CD4-positive, alpha-beta T cell treated with Interleukin-15 for 4 hours (primary cell): ENCODE data around the gene KERA.
"Not testable (repeated sequence)": the region's sequence is repeated elsewhere in the genome, so short reads cannot be mapped to it uniquely, and the experiment has no call there.

Experiments
- DNase-seq: peaks from one replicate; pipeline ENCODE4 v3.0.0-alpha.2; 2020; ENCODE audit warnings: low spot score

KERA gene

DNA sequence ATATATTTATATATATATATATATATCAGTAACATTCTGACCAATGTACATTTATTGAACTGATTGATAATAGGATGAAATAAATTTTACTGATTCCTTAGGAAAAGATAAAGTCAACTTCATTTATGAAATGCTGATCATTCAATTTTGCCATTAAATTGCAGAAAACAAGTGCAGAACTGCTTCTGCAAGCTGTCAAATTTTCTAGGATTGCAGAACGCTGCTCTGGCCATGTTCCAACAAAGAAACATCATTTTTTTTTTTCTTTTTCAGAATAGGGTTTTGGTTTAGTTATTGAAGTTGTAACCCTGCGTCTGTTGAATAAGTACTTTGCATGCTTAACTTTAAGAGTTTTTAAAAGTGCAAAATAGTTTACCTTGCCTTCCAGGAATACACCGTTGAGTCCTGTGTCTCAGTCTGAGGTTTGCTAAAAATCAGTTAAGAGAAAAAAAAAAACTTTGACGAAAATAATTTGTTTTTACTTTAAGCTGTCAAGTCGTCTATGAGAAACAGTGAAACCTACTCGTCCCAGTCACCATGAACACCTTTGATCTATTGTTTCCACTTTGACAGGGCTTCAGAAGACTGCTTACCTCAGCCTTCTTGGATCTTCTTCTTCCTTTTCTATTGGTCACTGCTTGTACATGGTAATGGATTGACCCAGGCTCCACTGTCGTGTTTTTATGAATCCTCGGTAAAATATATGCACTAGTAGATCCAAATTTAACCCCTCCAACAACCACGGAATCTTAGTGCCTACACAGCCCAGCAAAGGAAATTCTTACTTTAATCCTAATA lies at the start of gene KERA:
Gene KERA (minus strand): TSS at position 657 of the 798 bp plus-strand sequence. CDS start 1,743 bp downstream, outside the sequence.
- DNase-seq, result no peak

DNA sequence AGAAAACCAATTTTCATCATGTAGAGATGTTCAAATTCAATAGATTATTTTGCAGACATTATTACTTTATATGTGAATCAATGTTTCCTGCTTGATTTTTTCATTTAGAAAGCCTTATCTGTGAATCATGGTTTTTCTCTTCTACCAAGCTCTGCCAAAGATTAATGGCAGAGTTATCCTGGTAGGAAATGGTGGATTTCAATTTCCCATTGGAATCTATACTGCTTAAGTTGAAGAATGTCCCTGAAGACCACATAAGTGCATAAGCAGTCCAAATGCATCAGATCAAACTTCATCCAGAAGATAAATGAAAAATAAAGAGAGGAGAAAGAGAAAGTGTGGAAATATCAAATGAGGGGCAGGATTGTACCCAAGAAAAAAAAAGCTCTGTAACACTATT lies 48.5 kb upstream of the KERA start:
- DNase-seq, result no peak

- no peak for DNase-seq
Measured at GRCh38 chr12:91105807-91106206, 48.0 kb upstream of the KERA start.

- DNase-seq, result no peak
Measured at GRCh38 chr12:91104812-91105466, 47.1 kb upstream of the KERA start.

- no peak for DNase-seq
Measured at GRCh38 chr12:91103624-91104023, 45.8 kb upstream of the KERA start.

- no peak for DNase-seq
Measured at GRCh38 chr12:91103101-91103500, 45.3 kb upstream of the KERA start.

- no peak for DNase-seq
Measured at GRCh38 chr12:91100906-91101305, 43.1 kb upstream of the KERA start.

DNA sequence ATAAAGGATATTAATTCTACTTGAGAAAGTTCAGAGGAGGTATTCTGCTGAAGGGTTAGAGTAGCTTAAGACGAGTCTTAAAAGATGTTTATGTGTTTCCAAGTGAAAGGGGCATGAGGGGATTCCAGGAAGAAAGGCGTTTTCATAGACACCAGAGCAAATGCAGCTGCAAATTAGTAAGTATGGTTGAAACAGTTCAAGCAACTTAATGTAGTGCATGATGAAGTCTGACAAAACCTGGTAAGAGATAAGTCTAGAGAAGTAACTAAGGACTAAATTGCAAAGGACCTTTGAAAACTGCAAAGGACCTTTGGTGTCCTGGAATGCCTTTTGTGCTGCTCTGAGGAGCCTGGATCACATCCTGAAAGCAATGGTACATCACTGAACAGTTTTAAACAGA lies 42.0 kb upstream of the KERA start:
- no peak for DNase-seq

DNA sequence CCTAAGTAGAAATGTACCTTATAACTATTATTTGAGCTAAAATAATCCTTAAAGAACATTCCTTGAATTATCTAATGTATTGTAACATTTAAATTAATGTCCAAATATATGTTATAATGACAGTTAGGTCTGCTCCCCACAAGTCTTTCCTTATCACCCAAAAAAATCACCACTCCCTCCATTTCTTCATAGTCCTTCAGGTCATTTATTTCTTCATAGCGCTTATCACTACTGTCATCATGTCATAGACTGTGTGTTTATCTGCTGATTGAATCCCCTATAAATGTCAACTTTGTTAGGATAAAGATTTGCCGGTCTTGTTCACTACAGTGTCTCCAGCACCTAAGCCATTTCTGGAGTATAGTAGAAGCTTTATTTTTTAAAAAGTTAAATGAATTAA lies 41.5 kb upstream of the KERA start:
- DNase-seq, result no peak

DNA sequence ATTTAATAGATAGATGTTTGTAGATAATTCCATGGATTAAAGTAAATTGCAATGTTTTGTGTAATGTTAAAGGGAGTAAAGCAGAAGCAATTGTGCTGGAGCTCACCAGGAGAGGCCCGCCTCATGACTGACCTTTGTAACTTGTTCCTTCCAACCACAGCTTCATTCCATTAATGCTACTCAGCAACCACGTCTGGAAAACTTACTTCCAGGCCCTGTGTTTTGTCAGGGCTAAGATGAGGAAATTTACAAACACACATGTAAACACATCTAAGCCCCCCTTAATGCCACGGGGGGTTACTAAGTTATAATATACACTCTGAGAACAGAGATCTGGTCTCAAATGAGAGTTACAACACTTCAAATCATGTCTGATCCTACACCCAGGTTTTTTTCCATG lies 41.1 kb upstream of the KERA start:
- DNase-seq, result no peak

- no peak for DNase-seq
Measured at GRCh38 chr12:91098461-91098860, 40.6 kb upstream of the KERA start.

DNA sequence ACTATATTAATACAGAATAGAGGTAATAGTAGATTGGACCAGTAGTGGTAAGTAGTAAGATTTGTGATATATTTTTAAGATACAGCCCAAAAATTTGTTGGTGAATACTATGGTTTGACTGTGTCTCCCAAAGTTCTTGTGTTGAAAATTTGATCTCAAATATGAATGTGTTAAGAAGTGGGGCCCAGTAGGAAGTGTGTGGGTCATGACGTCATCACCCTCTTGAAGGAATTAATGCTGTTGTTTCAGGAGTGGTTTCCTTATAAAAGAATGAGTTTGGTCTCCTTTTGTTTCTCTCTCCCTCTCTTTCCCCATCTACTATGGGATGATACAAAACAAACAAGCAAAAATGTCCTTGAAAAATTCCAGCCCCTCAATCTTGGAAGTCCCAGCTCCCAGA lies 37.1 kb upstream of the KERA start:
- no peak for DNase-seq

DNA sequence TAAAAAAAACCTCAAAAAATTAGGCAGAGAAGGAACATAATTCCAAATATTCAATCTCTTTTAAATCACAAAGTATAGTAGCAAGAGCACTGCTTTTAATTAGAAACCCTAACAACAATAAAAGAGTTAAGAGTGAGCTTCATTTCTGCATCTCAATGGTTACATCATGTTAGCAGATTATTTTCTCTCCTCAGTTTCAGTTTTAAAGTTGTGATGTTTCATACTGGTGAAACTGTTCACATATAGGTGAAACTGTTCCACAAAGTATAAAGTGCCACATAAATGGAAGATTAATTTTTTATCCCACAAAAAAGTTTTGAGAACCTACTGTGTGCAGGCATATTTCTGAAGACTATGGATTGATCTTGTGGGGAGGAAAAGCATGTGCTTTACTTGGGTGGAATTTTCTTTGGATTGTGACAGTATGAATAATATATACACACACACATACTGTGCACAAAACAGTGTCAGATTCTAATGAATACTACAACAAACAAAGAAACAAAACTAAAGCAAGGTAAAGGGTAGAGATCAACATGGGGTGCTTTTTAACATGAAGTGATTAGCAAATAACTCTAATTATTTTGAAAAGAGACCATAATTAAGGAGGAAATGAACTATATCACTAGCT lies 36.3 kb upstream of the KERA start:
- DNase-seq, result no peak

- no peak for DNase-seq
Measured at GRCh38 chr12:91093341-91093740, 35.5 kb upstream of the KERA start.

DNA sequence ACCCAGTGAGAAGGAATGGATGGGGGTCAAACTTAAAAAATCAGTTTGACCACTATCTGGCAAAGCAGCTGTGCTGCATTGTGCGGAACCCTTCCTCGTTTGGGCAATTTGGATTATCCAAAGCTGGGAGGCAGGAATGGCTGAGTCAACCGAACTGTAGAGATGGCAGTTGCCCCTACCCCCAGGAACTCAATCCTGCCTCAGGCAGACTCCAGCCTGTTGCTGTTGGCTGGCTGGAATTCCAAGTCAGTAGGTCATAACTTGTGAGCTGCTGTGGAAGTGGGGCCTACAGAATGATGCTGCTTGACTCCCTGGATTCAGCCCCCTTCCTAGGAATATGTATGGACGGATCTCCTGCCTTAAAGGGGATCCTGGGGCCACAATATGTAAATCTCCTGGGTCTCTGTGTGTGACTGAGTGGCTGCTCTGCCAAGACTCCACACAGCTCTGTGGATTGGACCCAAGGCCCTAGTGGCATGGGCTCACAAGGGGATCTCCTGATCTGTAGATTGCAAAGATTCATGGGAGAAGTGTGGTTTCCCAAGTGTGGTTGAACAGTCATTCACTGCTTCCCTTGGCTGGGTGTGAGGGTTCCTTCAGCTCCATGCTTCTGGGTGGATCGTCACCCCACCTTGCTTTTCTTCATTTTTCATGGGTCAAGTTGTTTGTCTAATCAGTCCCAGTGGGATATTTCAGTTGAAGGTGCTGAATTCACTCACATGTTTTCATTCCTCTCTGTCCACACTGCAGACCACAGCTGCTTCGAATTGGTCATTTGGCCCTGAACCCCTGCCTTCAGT lies 34.3 kb upstream of the KERA start:
- no peak for DNase-seq

DNA sequence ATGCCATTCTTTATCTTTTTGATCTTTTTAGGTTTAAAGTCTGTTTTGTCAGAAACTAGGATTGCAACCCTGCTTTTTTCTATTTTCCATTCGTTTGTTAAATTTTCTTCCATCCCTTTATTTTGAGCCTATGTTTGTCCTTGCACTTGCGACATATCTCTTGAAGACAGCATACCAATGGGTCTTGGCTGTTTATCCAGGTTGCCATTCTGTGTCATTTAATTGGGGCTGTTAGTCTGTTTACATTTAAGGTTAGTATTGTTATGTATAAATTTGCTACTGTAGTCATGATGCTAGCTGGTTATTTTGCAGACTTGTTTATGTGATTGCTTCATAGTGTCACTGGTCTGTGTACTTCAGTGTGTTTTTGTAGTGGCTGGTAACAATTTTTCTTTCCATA lies 32.1 kb upstream of the KERA start:
- not testable (repeated sequence) for DNase-seq

DNA sequence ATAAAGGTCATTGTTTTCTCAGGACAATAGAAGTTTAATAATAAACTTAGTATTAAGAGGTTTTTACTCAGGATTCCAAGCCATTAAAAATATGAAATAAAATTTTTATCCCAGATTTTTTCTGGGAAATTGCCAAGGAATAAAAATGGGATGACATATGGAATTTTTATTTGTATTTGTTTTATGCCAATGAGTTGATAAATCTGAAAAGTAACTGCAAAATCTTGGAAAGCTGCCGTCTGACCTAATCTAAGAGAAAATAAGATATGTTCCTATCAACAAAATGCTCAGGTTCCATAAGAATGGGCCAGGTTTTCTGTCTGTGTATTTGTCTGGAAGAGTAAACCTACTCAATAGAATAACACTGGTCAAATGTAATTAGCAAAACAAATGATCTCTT lies 22.2 kb upstream of the KERA start:
- DNase-seq, result no peak

DNA sequence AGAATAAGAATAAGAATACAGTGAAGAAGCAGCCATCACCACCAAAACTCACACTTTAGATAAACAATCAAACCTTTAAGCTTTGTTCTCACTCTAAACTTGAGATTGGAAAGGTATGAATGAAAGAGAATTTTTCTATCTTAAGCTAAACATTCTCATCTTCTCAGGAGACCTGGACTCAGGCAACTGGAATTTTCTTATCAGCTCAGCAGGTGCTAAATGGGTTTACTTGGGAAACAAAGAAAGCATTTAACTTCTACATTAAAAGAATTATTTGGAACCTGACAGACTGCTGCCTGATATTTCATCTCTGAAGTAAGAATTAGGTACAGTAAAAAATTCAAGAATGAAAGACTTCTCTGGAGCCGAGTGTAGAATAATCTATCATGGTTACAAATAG lies 20.7 kb upstream of the KERA start:
- no peak for DNase-seq

DNA sequence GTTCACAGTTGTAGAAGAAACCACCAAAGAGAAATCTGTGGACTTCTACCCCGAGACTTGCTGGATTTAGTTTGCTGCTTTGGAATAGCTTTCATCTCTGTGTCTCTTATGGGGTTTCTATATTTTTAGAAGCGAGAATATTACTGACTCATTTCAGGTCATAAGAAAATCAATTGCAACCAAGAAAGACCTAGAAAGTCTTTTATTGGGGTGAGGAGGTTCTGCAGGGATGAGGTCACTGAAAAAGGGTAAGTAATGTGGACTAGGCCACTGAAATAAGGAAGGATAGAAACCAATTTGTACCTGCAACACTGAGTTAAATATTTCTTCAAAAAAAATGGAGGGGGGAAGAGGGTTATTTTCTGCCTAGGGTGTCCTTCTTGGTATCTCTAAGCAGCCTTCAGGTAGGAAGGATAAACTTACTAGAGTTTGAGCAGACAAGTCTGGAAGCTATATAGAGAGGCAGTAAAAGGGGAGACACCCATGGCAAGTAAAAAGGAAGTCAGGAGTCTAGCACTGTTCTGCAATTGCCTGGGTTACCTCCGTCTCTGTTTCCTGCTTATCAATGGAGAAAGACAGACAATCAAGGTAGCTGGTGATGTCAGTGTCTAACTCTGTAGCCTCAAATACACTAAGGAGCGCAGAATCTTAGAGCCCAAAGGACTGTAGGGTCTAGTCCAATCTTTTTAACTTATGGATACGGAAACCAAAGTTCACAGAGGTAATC lies 19.6 kb upstream of the KERA start:
- DNase-seq, result no peak

DNA sequence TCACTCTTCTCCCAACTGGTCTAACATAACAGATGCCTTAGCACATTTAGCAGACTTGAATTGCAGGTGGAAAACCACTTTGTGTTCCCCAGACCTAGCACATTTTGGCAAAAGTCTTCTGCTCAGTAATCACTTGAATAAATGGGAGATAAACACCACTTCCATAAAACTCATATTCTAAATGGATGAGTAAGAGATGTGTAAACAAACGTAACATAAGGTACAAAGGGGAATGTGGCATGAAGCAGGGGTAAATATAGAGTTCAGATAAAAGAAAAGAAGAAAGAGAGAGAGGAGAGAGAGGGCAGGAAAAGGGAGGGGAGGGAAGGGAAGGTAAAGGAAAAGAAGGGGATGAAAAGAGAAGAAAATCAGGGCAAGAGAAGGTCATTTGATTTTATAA lies 17.0 kb upstream of the KERA start:
- DNase-seq, result no peak

DNA sequence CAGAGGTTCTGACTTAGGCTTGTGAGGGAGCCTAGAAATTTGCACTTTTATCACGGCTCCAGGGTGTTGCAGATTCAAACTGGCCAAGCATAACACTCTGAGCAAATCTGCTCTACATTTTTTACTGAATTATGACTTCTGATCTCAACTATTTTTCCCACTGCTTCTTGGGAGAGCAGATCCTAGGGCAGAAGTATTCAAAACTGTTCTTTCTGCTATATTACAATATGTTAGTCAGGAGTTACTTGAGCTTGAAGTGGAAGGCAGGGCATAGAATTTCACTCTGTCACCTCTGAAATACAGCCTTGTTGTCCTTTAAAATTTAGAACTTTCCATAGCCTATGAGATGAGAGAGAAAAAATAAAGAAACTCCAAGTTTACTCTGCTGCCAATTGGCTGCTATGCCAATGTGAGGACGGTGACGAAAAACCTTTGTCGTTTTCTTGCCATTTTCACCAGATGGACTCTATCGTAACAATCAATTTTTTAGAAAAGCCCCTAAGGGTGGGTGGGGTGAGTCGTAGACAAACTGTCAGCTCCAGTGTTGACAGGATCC lies 16.4 kb upstream of the KERA start:
- no peak for DNase-seq

GRCh38 chr12:91073426-91073825 lies 15.6 kb upstream of the KERA start:
- no peak for DNase-seq
